Superior temporal gyrus (tissue), 1 donor: ENCODE measurements around the gene NANOS3.
"Not testable (repeated sequence)": the region's sequence is repeated elsewhere in the genome, so short reads cannot be mapped to it uniquely, and the experiment has no call there.

Experiments
- DNase-seq: peaks from one replicate; pipeline ENCODE4 v3.0.0-alpha.2; 2016; ENCODE audit errors: extremely low spot score

Gene NANOS3

DNA sequence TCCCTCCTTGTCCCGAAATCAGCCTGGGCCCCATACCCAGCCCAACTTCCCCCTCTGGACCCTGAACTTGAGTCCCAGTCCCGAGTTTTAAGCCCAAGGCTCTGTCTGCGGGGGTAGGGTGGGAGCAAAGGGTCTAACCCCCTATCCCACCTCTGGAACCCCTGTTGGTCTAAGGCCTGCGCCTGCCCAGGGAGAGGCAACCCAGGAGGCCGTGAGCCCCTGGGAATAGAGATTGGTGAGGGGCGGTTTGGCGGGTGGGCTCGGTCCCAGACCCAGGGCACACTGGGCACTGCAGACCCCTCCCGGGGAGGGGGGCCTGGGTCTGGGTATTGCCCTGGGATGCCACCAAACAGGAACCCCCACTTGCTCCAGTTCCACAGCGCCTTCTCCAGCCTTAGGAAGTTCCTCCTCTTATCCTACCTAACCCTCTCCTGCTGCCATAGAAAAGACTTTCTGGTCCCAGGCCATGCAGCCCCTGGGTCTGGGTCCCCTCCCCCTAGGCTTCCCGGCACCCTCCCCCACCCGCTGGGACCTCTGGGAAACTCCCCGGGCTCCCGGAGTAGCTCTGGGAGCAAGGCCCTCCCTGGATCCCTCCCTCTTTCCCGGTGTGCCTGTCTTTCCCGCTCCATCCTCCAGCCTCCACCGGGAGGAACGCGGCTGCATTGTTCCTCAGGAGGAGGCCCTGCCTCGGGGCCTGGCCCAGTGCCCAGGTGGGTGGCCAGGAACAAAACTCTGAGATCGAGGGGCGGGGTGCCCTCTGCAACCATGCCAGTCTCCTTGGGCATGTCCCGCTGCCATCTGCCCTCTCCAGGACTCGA is 33.6 kb upstream of the NANOS3 start:
- DNase-seq = no peak

DNA sequence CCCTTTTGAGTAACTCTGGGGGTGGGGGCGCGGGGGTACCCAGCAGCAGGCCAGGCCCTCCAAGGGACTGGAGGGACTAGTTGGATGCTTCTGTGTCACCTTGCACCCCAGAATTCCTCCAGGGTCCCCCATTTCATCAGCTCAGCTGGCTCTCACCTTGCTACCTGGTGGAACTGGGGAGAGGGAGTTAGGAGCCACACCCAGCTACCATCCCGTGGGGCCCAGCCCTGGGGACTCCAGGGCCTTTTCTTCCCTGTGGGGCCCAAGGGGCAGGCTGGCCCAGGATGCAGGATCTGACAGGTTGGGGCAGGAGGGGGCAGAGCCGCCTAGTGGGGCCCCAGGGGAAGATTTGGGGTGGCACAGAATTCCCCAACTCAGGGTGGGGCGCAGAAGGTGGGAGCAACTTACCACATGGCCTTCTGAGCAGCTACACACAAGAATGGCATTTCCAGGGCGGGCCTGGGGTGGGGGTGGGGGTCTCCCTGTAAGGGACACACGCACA is 32.8 kb upstream of the NANOS3 start:
- no peak for DNase-seq

DNA sequence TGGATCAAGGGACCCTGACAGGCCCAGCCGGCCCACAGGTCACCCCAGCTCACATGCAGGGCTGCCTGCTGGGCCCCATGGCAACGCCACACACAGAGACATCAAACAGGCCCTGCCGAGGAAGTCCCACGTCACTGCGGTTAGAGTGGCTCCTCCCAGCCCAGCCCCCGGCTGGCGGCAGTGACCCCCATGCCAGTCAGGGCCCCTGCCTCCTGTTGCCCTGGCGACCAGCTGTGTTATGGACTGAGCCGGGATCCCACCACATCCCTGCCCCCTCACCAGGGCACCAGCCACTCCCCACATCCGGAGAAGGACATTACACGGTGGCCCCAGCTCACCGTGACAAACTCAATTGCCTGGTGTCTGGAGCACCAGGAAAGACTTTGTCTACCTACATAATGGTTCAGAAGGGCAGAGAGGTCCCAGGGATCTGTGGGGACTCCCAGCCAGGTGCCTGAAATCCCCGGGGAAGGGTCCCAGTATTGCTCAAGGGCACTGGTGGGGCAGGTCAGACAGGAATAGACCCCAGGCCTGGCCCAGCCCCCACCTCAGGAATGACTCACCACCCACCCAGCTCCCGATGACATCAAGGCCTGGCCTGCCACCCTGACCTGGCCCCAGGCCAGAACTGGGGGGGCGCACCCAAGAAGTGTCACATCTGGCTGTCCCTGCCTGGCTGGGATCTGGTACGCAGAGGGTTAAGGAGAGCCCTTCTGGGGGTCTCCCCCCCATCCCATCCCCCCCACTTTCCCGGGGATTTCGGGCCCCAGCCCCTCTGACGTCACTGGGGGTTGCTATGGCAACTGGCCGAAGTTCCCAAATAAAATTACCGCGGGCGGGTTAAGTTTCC is 30.2 kb upstream of the NANOS3 start:
- peak; percentile 67 for DNase-seq

DNA sequence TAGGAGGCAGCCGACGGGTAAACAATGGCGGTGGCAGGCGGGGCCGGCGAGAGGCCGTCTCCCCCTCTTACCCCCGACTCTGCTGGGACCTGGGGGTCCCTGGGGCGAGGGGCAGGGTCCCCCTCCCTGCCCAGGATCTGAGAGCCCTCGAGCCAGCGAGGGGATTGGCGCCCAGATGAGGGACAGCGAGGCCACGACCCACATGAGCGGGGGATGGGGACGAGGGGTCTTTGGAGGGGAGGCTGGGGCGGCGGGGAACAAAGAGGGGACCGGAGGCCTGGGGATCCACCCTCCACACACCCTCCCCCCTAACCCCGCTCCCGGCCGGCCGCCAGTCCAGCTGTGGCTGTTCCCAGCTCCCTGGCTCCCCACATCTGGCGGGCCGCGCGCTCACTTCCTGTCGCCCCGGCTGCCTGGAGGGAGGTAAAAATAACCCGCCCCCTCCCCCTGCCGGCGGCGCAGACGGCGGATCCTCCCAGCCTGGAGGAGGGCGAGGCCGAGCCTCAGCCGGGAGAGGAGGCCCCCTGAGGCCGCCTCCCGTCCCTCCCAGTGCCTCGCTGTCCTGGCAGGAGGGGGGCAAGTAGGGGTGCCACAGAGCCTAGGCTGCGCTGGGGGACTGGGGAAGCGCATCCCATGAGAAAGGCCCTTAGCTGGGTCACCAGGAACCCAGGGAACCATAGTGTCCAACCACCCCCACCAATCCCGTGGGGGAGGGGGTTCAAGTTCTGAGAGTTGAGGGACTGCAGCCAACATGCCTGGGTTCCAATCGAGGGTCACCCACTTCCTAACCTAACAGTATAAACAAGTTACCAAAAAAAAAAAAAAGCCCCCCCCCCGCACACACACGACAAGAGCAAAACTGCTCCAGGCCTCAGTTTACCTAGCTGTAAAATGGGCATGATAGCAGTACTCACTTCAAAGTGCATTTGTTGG is 29.3 kb upstream of the NANOS3 start:
- DNase-seq = peak; percentile 48

DNA sequence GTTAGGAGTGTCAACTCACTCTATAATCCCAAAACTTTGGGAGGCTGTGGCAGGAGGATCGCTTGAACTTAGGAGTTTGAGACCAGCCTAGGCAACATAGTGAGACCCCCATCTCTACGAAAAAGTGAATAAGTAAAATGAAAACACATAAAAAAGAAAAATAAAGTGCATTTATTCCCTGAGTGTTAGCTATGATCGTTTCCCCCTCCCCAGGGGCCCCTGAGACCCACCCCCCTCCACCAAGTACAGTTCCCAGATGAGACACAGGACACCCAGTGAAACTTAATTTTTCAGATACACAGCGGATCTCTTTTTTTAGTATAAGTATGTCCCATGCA is 28.6 kb upstream of the NANOS3 start:
- no peak for DNase-seq

DNA sequence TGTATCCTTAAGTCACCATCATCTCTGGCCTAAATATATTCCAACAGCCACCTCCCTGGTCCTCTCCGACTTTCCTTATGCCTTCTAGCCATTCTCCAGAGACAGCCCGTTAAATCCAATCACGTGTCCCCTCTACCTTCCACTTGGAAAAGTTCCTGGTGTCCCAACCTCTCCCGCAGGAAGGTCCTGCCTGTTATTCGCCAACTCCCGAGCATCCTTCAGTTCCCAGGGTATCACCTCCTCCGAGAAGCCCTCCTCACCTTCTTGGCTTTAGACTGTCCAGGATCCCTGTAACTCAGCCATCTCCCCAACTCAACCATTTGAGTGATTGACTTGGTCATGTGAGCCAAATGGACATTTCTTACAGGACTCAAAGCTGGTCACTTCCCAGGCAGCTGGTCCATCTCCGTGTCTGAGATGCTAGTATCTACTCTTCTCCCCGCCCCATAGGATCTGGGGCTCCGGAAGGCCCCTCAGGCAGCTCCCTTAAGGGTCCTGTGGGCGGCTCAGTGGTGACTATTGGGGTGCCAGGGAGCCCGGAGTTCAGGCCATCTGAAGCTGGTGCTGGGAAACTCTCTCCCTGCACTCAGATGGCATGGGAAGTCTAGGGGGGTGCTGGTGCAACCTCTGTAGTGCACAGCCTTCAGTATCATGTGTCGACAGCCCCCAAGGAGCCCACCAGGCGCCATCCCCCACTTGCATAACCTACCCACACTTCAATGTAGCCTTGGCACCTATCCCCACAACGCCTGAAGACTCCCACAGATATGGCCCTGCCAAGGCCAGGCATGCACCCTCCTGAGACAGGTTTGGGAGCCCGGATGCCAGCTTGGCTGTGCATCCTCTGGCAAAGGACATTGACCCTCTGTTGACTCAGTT is 27.9 kb upstream of the NANOS3 start:
- DNase-seq = peak; percentile 22

DNA sequence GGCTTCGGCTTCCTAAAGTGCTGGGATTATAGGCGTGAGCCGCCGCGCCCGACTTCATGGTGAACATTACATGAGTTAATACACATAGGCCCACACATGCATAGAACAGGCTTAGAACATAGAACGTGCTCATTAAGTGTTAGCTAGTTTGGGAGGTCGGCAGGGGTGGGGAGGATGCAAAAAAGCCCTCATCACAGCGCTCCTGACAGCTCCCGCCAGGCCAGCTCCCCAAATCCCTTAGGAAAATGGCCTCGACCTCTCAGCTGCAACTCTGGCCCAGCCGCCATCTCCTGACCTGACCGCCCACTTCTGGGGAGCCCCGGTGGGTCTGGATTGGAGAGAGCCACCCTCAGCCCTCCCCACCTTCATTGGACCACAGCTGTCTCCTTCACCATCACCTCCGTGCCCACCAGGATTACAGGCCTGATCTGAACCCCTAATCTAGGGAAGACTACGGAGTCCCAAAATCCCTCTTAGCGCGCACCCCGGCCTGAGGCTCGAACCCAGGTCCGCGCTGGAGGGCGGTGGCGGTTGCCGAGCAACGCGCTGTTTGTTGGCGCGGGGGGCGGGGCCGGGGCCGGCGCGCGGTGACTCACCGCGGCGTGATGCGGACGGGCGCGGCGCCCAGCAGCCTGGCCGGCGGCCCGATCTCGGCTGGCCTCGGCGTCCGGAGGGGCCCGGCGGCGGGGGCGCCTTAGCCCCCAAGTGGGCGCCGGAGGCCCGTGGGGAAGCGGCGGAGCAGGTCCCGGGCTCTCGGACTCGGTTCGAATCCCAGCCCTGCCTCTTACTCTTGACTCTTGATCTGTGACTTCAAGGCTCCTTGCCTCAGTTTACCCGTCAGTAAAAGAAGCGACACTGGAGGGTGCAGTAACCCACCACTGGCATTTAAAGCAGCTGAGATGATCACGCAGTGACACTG is 26.7 kb upstream of the NANOS3 start:
- DNase-seq = peak; percentile 78

DNA sequence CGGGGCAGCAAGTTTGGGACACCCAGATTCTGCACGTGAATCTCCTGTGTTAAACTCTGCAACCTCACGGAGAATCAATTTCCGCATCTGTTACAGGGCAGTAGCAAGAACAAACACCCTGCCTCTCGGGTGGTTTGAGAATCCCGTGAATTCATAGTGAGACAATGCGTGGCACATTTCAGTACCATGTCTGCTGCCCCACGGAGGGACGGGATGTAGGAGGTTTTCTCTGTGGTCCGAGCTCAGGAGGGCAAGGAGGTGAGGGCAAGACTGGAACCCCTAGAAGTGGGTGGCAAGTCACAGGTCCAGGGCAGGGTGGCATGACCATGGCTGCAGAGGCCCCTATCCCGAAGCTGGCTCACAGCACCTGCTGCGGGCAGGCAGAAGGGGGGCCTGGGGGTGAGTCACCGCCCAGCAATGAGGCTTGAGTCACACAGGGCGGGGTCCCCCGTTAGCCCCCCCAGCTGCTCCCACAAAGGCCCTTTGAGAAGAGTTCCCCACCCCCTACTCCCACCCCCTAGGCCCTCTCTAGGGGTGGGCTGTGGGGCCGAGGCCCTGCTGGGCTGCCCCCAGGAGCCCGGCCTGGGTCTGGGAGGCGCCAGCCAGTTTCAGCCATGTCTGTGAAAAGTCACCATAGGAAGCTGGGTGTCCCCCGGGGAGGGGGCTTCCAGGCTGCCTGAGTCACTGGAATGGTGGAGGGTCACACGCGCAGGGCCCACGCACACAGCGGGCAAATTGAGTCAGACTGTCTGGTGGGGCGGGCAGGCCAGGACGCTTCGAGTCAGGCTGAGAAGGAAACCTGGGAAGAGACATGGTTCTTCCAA is 25.8 kb upstream of the NANOS3 start:
- DNase-seq = peak; percentile 57

DNA sequence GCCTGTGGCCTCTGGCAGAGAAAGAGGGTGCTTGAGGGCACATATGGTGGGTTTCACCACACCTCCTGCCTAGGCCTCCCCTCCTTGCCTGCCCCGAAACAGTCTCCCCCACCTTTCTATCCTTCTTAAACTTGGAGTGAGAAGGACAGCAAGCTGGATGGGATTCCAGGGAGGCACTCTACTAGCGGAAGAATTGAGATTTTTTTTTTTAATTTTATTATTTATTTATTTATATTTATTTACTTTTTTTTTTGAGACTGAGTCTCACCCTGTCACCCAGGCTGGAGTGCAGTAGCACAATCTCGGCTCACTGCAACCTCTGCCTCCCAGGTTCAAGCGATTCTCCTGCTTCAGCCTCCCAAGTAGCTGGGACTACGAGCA is 25.2 kb upstream of the NANOS3 start:
- DNase-seq = not testable (repeated sequence)

DNA sequence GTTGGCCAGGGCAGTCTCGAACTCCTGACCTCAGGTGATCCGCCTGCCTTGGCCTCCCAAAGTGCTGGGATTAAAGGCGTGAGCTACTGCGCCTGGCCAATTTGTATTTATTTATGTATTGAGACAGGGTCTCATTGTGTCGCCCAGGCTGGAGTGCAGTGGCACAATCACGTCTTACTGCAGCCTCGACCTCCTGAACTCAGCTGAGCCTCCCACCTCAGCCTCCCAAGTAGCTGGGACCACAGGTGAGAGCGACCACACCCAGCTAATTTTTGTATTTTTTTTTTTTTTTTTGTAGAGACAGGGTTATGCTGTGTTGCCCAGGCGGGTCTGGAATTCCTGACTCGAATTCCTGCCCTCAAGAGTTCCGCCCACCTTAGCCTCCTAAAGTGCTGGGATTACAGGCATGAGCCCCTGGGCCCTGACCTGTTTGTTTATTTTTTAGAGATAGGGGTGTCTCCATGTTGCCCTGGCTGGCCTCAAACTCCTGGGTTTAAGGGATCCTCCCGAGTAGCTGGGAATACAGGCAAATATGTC is 24.7 kb upstream of the NANOS3 start:
- not testable (repeated sequence) for DNase-seq

DNA sequence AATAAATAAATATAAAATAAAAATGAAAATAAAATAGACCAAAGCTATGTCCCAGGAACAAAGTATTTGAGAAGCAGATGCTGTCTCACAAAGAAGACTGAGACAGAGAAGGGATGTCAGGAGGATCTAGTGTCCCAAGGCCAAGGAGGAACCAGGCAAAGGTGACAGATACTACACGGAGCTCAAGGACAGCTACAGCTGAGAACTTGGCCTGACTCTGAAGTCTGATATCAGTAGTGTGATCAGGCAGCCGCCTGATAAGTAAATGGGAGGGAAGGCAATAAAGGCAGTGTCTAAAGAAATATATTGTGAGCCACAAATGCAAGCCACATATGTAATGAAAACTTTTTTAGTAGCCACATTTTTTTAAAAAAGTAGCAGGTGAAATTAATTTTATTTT is 20.4 kb upstream of the NANOS3 start:
- DNase-seq = no peak

DNA sequence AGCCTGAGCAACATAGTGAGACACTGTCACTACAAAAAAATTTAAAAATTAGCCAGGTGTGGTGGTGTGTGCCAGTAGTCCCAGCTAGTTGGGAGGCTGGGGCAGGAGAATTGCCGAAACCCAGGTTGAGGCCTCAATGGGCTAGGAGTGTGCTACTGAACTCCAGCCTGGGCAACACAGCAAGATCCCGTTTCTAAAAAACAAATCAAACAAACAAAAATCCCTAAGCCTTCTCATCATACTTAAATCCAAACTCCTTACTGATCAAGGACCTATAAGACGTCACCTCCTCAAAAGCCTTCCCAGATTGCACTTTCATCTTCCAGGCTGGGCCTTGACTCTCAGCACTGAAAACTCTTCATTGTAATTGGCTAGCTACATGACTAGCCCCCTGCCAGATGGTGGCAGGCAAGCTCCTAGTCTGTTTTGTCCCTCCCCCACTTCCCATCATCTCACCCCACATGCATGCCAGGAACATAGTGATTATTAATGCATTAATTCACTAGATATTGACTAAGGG is 17.5 kb upstream of the NANOS3 start:
- DNase-seq = no peak

DNA sequence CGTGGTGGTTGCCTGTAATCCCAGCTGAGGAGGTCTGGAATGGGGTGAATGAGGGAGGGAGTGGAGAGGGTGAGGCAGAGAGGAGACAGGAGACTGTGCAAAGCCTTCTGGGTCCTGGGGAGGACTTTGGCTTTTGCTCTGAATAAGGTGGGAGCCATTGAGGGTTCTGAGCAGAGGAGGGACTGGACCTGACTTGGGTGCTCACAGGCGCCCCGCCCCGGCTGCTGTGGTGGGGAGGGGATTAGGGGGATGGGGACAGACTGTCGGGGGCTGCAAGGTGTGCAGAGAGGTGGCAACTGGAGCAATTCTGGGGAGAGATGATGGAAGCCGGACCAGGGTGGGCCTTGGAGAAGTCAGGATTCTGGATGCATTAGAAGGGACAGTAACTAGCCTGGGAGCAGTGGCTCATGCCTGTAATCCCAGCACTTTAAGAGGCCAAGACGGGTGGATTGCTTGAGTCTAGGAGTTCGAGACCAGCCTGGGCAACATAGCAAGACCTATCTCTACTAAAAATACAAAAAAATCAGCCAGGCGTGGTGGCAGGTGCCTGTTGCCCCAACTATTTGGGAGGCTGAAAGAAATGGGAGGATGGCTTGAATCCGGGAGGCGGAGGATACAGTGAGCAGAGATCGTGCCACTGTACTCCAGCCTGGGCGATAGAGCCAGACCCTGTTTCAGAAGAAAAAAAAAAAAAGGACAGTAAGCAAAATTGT is 16.1 kb upstream of the NANOS3 start:
- DNase-seq = no peak

DNA sequence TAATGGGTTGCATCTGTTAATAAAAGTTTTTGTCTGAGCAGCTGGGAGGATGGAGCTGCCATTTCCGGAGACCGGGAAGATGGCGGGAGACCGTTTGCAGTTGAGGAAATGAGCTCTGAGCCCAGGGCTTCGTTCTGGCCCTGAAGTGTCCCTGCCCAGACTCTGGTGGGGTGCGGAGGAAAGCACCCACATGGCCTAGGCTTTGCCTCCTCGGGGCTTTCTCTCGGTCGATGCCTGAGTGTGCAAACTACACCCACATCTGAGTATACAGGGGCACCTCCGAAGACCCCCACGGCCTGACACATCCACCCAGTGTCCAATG is 15.6 kb upstream of the NANOS3 start:
- DNase-seq = no peak

DNA sequence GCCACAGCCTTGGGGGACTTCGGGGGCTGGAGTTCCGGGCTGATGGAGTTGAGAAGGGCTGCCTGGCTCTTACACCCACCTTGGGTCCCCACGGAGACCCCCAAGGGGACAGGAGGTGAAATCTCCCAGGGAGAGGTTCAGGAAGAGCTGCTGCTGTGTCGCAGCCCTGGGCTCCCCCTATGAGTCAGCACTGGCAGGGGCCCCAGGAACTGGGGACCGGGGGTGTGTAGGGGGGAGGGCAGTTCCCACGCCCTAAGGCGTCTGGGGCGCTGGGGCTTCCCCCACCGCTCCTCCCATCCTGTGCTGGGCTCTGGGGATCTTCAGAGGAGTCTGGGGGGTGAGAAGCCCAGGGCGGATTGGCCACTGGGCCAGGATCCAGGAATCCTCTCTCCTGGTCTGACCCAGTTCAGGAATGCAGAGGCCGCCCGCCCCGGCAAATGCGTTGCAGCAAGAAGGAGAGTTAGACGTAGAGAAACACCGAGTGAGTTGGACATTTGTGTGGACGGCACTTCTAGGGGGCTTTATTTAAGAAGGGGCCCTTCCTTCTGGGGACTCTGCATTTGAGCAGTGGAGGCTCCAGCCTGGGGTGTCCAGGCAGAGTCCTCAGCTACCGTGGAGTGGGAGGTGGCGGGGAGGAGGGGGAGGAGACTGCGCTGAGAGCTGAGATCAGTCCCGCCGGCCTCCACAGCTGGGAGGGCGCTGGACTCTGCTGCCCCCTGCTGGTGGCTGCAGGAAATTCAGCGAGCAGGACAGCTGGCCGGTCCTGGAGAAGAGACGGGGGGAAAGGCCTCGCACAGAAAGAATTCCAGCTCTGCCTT is 15.0 kb upstream of the NANOS3 start:
- peak; percentile 92 for DNase-seq

DNA sequence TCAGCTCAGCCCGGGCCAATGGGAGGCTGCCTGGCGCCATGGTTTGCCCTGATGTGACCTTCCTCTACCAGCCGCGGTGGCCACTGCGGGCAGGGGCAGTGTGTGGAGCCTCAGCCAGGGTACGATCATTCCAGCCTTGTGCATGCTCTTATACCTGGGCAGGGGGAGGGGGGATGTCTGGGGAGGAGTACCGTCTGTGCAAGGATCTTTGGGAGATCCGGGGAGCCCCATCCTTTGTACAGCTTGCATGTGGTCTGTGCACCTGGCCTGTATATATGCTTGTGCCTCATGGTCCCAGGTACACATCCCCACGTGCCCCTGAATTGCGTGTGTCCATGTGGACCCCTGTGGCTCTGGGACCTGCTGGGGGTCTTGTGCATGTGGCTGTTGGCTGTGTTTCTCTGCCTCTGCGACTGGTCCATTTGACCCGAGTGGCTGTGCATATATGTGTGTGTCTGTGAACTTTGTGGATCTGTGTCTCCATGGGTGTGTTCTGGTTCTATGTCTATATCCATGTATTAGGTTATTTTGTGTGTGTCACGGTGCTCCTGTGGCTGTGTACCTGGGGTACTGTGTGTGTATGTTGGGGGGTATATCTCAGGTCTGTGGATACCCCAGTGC is 12.8 kb upstream of the NANOS3 start:
- DNase-seq = peak; percentile 25
